GM19351 (cell line): ENCODE results near the gene CEP57L1.
"Not testable (repeated sequence)": the region's sequence is repeated elsewhere in the genome, so short reads cannot be mapped to it uniquely, and the experiment has no call there.

Source experiments
- ATAC-seq: cut with Tn5 transposase; IDR thresholded peaks from one replicate; pipeline ENCODE4 v1.9.1; 2021; ENCODE audit warnings: mild to moderate bottlenecking, moderate library complexity; ENCODE audit not compliant: unreplicated experiment

Gene CEP57L1

GRCh38 chr6:109073344-109074132 is 21.8 kb upstream of the CEP57L1 start:
- no peak for ATAC-seq

- ATAC-seq = no peak
Measured at GRCh38 chr6:109074133-109074415, 21.2 kb upstream of the CEP57L1 start.

GRCh38 chr6:109075934-109076333 is 19.4 kb upstream of the CEP57L1 start:
- ATAC-seq = no peak

- ATAC-seq = no peak
Measured at GRCh38 chr6:109076377-109076776, 18.9 kb upstream of the CEP57L1 start.

GRCh38 chr6:109079981-109080380 is 15.3 kb upstream of the CEP57L1 start:
- no peak for ATAC-seq

- no peak for ATAC-seq
Measured at GRCh38 chr6:109081026-109081425, 14.3 kb upstream of the CEP57L1 start.

- ATAC-seq = no peak
Measured at GRCh38 chr6:109081516-109082187, 13.7 kb upstream of the CEP57L1 start.

- ATAC-seq = no peak
Measured at GRCh38 chr6:109082188-109082577, 13.1 kb upstream of the CEP57L1 start.

GRCh38 chr6:109083657-109084056 is 11.7 kb upstream of the CEP57L1 start:
- no peak for ATAC-seq

GRCh38 chr6:109084146-109084545 is 11.2 kb upstream of the CEP57L1 start:
- ATAC-seq = not testable (repeated sequence)

- no peak for ATAC-seq
Measured at GRCh38 chr6:109087661-109088264, 7.5 kb upstream of the CEP57L1 start.

- no peak for ATAC-seq
Measured at GRCh38 chr6:109088995-109089394, 6.3 kb upstream of the CEP57L1 start.

GRCh38 chr6:109091314-109092024 is 3.8 kb upstream of the CEP57L1 start:
- ATAC-seq = no peak

GRCh38 chr6:109092074-109092473 is 3.2 kb upstream of the CEP57L1 start:
- no peak for ATAC-seq

GRCh38 chr6:109093732-109094415 is 1.4 kb upstream of the CEP57L1 start:
- no peak for ATAC-seq

- peak; percentile 64 for ATAC-seq
Measured at GRCh38 chr6:109094416-109095035, 781 bp upstream of the CEP57L1 start, which contains the start of gene SESN1. Gene SESN1 (minus strand): TSS chr6:109094846. CDS start chr6:109094073, 773 bp downstream.

- ATAC-seq = no peak
Measured at GRCh38 chr6:109095835-109096084, 453 bp downstream of the CEP57L1 start.

GRCh38 chr6:109096208-109096607 is 901 bp downstream of the CEP57L1 start:
- no peak for ATAC-seq

- no peak for ATAC-seq
Measured at GRCh38 chr6:109097661-109098060, 2.4 kb downstream of the CEP57L1 start.

GRCh38 chr6:109102762-109103161 is 7.5 kb downstream of the CEP57L1 start:
- ATAC-seq = no peak

- no peak for ATAC-seq
Measured at GRCh38 chr6:109103942-109104341, 8.6 kb downstream of the CEP57L1 start.
